Epithelial cell of esophagus (primary cell): Measurements from ENCODE around the gene ATIC.

Experiments used
- DNase-seq: peaks from one replicate; pipeline ENCODE4 v3.0.0; 2010; ENCODE audit warnings: low read depth
- H3K4me3 ChIP-seq: 2 replicates; pipeline ENCODE4 v1.5.1; 2011; ENCODE audit warnings: mild to moderate bottlenecking, low read length, control low read depth
- CTCF ChIP-seq: IDR thresholded peaks from 2 replicates; pipeline ENCODE4 v1.5.1; 2011; ENCODE audit warnings: low read depth, mild to moderate bottlenecking, low read length, control low read depth, inconsistent platforms; ENCODE audit not compliant: insufficient read depth; ENCODE audit errors: missing control alignments

Gene ATIC

GRCh38 chr2:215380699-215381098, 68.8 kb downstream of the ATIC start:
- H3K4me3 ChIP-seq = no peak overlapping the region
- DNase-seq = no peak
- TF ChIP-seq CTCF = no peak

GRCh38 chr2:215382011-215382410, 70.2 kb downstream of the ATIC start:
- H3K4me3 ChIP-seq = no peak overlapping the region
- no peak for DNase-seq
- TF ChIP-seq CTCF = no peak

GRCh38 chr2:215382480-215382879, 70.6 kb downstream of the ATIC start:
- TF ChIP-seq CTCF = no peak
- DNase-seq = no peak

GRCh38 chr2:215383652-215384279, 71.9 kb downstream of the ATIC start:
- DNase-seq = no peak
- no peak overlapping the region for H3K4me3 ChIP-seq
- TF ChIP-seq CTCF = no peak

More at GRCh38 chr2:215382480-215382879, 70.6 kb downstream of the ATIC start:
- H3K4me3 ChIP-seq = no peak overlapping the region

- no peak for DNase-seq
- no peak for TF ChIP-seq CTCF
- H3K4me3 ChIP-seq = no peak overlapping the region
Measured at GRCh38 chr2:215384710-215385109, 72.9 kb downstream of the ATIC start.

- H3K4me3 ChIP-seq = no peak overlapping the region
- no peak for DNase-seq
- TF ChIP-seq CTCF = no peak
Measured at GRCh38 chr2:215386566-215386965, 74.7 kb downstream of the ATIC start.
